ENCODE measurements around the gene SLC28A2.

The SLC28A2 gene

DNA sequence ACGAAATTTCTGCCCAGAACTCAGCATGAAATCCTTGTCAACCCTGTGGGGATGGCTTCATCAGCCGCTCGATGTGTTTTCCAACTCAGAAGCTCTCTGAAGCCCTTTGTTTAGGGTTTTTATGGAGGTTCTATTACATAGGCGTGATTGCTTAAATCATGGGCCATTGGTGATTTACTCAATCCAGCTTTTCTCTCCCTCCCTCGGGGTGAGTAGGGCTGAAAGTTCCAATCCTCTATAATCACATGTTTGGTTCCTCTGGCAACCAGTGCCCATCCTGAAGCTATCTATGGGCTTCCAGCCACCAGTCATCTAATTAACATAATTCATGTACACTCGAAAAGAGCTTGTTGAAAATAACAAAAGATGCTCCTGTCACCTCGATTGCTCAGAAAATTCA, 74.7 kb downstream of the SLC28A2 start:
- no peak for DNase-seq

All from AML-193 (cell line).